IgD-negative memory B cell (primary cell): Measurements from ENCODE around the gene NNMT. TPM values are rescaled to one million over a fixed set of nuclear protein-coding genes. Genes with fewer than 3 reads are reported as not detected.

ENCODE experiments used
- H3K27ac Mint-ChIP-seq, 3 donors: one replicate each; pipeline ENCODE4 v1.8.0; 2020 to 2022; ENCODE audit warnings: mild to moderate bottlenecking in 3 of 3, mixed read lengths in 3 of 3, moderate library complexity in 1 of 3
- H3K27me3 Mint-ChIP-seq: one replicate; pipeline ENCODE4 v1.8.0; 2021; ENCODE audit warnings: mixed read lengths
- H3K36me3 Mint-ChIP-seq: one replicate; pipeline ENCODE4 v1.8.0; 2020; ENCODE audit warnings: mild to moderate bottlenecking, mixed read lengths
- H3K4me1 Mint-ChIP-seq, 3 donors: one replicate each; pipeline ENCODE4 v1.8.0; 2020 to 2022; ENCODE audit warnings: mixed read lengths in 3 of 3, mild to moderate bottlenecking in 1 of 3
- H3K4me3 Mint-ChIP-seq, 4 donors: one replicate each; pipeline ENCODE4 v1.8.0; 2020 to 2022; ENCODE audit warnings: mild to moderate bottlenecking in 4 of 4, mixed read lengths in 4 of 4, moderate library complexity in 3 of 4
- H3K9me3 Mint-ChIP-seq, 3 donors: one replicate each; pipeline ENCODE4 v1.8.0; 2020 to 2021; ENCODE audit warnings: mixed read lengths in 3 of 3, mild to moderate bottlenecking in 1 of 3
- polyA plus RNA-seq: library from polyadenylated mRNA; unstranded; fragments of 300-500 nt; fragmentation: Illumina TruSeq; gene quantifications from one replicate; pipeline ENCODE4 v1.2.3, GENCODE V29; 2021

NNMT gene
- polyA plus RNA-seq, 1 donor from 2014 or later: not detected

DNA sequence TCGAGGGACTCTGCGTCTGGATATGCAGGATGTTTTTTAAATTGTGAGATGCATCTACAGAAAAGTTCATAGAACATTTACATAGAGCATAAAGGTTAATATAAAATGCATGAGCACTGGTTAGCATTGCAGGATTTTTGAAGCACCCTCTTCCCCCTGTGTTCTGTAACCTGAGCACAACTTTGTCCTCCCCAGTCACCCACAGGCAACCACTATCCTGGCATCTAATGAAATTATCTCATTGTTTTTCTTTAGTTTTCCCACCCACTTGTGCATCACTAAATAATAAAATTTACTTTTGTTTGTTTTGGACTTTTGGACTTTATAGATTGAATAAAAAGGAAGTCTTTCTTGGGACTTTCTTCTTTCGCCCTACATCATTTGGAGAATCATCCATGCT lies 10.0 kb upstream of the NNMT start:
- Mint-ChIP-seq H3K4me1 (no peaks in the 10 kb centered on the region), H3K27me3 (peaks cover 1% of the 10 kb centered on the region), H3K4me3 (no peak overlapping the region), H3K27ac (no peak overlapping the region), H3K36me3 (peaks cover 1% of the 10 kb centered on the region), H3K9me3 (no peaks in the 10 kb centered on the region)

DNA sequence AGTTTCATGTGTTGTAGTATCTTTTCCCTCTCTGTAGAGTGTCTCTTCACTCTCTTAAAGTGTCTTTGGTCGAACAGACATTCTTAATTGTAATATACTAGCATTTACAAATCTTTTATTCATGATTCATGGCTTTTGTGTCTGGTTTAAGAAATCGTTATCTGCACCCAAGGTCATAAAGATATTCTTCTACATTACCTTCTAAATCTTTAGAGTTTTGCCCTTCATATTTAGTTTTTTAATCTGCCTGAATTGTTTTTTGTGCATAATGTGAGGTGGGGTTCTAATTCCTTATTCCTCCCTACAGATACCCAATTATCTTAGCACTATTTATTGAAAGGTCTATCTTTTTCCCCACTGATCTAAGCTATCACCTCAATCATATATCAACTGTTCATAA lies 9.0 kb upstream of the NNMT start:
- Mint-ChIP-seq H3K36me3 (peaks cover 1% of the 10 kb centered on the region), H3K9me3 (no peaks in the 10 kb centered on the region), H3K27me3 (no peaks in the 10 kb centered on the region), H3K4me1 (no peaks in the 10 kb centered on the region), H3K27ac (no peak overlapping the region), H3K4me3 (no peak overlapping the region)

DNA sequence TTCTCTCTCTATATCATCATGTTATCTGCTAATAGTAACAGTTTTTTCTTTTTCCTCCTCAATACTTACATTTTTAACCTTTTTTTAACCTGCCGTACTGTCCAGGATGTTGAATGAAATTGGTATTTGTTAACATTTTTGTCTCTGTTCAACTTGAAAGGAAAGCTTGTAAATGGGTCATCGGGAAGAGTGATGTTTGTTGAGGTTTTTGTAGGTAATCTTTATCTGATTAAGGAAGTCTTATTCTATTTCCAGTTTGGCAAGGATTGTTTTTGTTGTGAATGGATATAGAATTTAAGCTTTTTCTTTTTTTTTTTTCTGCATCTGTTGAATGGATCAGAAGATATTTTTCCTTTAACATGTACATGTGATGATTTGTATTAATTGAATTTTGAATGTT lies 8.1 kb upstream of the NNMT start:
- H3K27ac Mint-ChIP-seq: no peak overlapping the region

DNA sequence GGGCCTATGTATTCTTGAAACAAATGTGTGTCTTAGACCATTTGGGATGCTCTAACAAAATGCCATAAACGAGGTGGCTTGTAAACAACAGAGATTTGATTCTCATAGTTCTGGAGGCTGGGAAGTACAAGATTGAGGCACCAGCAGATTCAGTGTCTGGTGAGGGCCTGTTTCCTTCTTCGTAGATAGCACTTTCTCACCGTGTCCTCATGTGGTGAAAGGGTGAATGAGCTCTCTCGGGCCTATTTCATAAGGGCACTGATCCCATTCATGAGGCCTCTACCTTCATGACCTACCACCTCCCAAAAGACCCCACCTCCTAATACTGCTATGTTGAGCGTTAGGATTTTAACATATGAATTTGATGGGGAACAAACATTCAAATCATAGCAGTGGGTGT lies 6.4 kb upstream of the NNMT start:
- no peaks in the 10 kb centered on the region for H3K9me3 Mint-ChIP-seq
- H3K36me3 Mint-ChIP-seq: peaks cover 1% of the 10 kb centered on the region
- no peak overlapping the region for H3K4me3 Mint-ChIP-seq
- H3K27me3 Mint-ChIP-seq: peaks cover 1% of the 10 kb centered on the region
- H3K4me1 Mint-ChIP-seq: no peaks in the 10 kb centered on the region
- H3K27ac Mint-ChIP-seq: no peak overlapping the region

More for the DNA sequence above, 8.1 kb upstream of the NNMT start:
- Mint-ChIP-seq H3K4me1 (no peaks in the 10 kb centered on the region), H3K36me3 (peaks cover 1% of the 10 kb centered on the region), H3K9me3 (no peaks in the 10 kb centered on the region), H3K4me3 (no peak overlapping the region), H3K27me3 (peaks cover 1% of the 10 kb centered on the region)

DNA sequence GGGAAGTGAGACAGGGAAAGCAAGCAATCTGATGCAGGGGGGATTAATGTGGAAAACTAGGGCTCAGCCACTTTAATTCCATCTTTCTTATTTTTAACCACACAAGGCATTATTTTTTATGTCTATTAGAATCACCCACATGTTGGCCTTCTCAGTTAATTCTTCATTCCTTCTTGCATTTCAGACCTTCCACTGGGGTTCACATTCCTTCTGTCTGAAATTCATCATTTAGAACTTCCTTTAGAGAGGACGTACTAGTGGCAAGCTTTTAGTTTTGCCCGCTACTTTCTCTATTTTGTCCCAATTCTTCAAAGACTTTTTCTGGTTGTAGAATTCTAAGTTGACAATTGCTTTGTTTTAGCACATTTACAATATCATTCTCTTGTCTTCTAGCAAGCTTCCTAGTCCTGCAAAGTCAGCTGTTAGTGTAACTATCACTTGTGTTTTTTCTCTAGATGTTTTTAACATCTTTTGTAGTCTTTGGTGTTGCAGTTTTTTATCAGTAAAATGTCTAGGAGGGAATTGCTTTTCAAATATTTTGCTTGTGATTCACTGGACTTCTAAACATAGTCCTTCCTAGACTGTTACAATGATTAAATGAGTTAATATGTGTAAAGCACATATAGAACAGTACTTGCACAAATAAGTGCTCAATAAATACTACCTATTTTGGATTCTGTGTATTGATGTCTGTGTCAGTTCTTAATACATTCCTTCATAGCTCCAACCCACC lies 5.5 kb upstream of the NNMT start:
- Mint-ChIP-seq H3K4me3 (no peak overlapping the region), H3K27me3 (peaks cover 3% of the 10 kb centered on the region), H3K9me3 (no peaks in the 10 kb centered on the region), H3K36me3 (peaks cover 1% of the 10 kb centered on the region), H3K4me1 (no peaks in the 10 kb centered on the region), H3K27ac (no peak overlapping the region)

DNA sequence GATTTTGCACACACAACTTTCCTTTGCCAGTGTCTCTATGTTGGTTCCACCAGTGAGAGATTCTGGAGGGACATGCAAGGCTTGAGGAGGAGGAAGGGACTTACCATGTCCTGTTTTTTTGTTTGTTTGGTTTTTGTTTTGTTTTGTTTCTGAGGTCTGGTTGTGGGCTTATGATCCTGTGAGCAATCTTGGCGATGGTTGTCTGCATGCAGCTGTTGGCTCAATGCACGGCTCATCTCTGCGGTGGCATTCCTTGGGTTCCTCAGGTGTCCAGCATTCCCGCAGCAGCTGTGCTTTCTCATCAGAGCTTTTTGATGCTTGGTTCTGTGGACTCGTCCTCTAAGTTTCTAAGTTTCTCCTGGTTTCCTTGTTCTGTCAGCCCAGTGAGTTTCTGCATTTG lies 4.8 kb upstream of the NNMT start:
- no peak overlapping the region for H3K4me3 Mint-ChIP-seq
- no peaks in the 10 kb centered on the region for H3K9me3 Mint-ChIP-seq
- H3K27ac Mint-ChIP-seq: no peak overlapping the region
- H3K4me1 Mint-ChIP-seq: no peaks in the 10 kb centered on the region
- H3K27me3 Mint-ChIP-seq: peaks cover 10% of the 10 kb centered on the region
- peaks cover 3% of the 10 kb centered on the region for H3K36me3 Mint-ChIP-seq

DNA sequence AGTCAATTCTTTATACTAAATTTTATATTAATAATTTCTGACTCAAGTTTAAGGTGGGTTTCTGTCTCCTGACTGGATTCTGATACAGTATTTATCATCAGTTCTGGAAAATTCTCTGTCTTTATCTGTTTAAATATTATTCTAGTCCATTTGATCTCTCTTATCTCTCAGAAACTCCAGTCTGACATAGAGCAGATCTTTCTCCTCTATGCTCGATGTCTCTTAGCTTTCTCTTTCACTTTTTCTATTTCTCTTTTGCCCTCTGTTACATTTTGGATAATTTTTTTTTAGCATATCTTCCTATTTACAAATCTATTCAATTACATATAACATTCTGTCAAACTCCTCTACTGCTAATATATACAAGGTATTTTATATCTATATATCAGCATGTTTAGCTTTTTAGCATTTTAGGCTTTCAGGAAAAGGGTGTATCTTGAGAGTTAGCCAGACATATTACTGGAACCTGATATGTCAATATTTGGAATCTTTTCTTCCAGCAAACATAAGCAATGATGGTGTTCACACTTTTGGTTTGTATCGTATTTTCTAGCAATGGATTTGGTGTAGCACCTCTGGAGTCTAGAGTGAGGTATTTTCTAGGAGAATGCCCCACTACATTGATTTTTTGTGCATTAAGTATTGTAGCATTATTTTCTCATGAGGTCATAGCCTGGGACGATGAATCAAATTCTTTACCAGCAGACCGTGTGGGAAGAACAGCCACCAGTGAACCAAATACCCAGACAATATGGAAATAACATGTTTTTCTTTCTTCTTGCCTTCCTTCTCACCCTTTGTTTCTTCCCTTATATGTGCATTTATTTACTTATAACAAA lies 4.1 kb upstream of the NNMT start:
- peaks cover 3% of the 10 kb centered on the region for H3K36me3 Mint-ChIP-seq
- H3K9me3 Mint-ChIP-seq: no peaks in the 10 kb centered on the region
- H3K27me3 Mint-ChIP-seq: peaks cover 10% of the 10 kb centered on the region
- no peak overlapping the region for H3K27ac Mint-ChIP-seq
- no peak overlapping the region for H3K4me3 Mint-ChIP-seq
- no peaks in the 10 kb centered on the region for H3K4me1 Mint-ChIP-seq

DNA sequence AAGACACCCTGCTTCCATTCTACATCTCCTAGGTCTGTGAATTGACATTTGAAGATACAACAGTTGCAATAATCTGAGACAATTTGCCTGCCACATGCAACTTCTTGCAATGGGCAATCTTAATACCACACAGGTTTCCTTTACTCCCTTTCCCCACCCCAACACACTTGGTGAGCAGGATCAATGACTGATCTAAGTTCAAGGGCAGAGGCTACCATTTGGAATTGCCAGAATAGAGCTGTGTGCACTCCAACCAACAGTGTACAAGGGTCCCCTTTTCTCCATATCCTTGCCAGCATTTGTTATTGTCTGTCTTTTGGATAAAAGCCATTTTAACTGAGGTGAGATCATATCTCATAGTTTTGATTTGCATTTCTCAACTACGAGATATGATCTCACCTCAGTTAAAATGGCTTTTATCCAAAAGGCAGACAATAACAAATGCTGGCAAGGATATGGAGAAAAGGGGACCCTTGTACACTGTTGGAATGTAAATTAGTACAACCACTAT lies 2.9 kb upstream of the NNMT start:
- no peak overlapping the region for H3K4me3 Mint-ChIP-seq
- H3K36me3 Mint-ChIP-seq: peaks cover 3% of the 10 kb centered on the region
- H3K9me3 Mint-ChIP-seq: no peaks in the 10 kb centered on the region
- no peaks in the 10 kb centered on the region for H3K4me1 Mint-ChIP-seq
- H3K27me3 Mint-ChIP-seq: peaks cover 13% of the 10 kb centered on the region
- no peak overlapping the region for H3K27ac Mint-ChIP-seq

DNA sequence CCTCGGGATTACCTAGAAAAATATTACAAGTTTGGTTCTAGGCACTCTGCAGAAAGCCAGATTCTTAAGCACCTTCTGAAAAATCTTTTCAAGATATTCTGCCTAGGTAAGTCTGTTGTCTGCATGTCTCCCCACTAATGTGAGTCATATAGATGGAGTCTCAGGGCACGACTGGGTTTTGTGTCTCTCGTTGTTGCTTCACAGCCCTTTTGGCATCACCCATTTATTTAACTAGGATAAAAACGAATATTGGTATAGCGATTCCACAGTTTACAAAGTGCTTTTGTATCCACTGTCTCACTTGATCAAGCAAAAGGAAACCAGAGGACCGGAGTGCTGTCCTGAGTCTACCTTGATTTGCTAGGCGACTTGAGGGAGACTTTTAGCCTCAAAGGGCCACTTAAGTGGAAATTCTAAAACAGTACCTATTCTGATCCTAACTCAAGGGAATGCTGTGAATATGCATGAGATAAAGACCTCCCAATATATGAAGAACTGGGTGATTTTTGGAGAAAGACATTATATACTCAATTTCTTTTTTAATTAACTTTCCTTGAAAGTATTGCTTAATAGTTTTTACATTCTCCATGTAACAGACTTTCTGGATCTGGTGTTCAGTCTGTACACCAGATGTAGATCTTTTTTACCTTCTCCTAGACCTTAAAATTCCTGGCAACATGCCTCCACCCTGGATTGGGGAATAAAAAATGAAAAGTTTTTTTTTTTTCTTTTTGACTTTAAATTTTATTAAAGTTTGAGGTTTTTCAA lies 590 bp downstream of the NNMT start:
- H3K4me3 Mint-ChIP-seq: no peak overlapping the region
- peaks cover 2% of the 10 kb centered on the region for H3K36me3 Mint-ChIP-seq
- H3K27me3 Mint-ChIP-seq: peaks cover 14% of the 10 kb centered on the region
- H3K9me3 Mint-ChIP-seq: peaks cover 1 to 20% (median 7%) of the 10 kb centered on the region in 3 donors
- no peaks in the 10 kb centered on the region for H3K4me1 Mint-ChIP-seq
- H3K27ac Mint-ChIP-seq: no peak overlapping the region

DNA sequence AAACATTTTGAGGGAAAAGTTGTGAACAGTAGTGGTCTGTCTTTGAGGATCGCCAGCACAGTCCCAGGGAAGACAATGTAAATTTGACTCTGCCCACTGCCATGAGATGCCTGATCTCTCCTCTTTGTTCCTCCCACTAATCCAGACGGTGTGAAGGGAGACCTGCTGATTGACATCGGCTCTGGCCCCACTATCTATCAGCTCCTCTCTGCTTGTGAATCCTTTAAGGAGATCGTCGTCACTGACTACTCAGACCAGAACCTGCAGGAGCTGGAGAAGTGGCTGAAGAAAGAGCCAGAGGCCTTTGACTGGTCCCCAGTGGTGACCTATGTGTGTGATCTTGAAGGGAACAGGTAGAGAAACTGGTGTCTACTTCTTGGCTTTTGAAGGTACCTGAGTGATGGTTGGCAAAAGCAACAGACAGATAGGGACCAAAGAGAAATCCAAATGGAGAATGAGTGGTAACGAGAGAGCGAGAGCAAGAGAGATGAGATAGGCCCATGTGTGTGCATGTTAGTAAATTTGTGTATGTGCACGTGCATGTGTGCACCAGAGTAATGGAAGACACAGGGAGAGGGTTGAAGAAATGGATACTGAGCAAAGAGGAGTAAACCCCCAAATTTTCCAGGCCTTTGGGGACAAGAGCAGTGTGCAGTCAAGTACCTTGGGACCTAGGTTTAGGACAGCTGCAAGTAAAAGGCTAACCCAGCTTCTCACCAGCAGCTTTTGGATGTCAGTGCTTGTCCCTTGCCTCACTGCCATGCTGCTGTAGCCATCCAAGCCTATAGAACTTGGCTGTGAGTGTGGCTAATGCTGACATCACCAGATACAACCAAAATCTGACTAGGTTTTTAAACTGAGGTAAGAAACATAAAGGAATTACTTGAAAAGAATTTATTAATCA lies 1.9 kb downstream of the NNMT start:
- Mint-ChIP-seq H3K4me1 (no peaks in the 10 kb centered on the region), H3K27ac (no peak overlapping the region), H3K36me3 (peaks cover 2% of the 10 kb centered on the region), H3K9me3 (peaks cover 1 to 20% (median 7%) of the 10 kb centered on the region in 3 donors), H3K27me3 (peaks cover 13% of the 10 kb centered on the region), H3K4me3 (no peak overlapping the region)

DNA sequence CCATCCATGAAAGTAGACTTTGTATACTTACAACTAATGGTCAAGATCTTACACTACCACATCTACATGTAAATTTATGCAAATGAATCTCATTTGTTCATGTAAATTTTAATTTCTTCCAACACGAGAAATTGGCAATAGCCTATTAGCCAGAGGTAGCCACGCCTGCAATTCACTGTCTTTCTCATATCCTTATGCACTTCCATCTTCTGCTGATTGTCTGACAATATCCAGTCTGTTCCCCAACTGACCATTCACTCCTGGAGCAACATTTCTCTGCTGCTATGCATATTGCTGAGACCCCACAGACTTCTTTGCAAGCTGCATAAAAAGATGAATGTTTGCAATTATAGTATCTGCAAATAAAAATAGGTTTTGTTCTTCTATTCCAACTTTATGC lies 2.5 kb downstream of the NNMT start:
- Mint-ChIP-seq H3K9me3 (peaks cover 1 to 20% (median 7%) of the 10 kb centered on the region in 3 donors), H3K27ac (no peak overlapping the region), H3K4me1 (no peaks in the 10 kb centered on the region), H3K36me3 (peaks cover 2% of the 10 kb centered on the region), H3K4me3 (no peak overlapping the region), H3K27me3 (peaks cover 13% of the 10 kb centered on the region)

DNA sequence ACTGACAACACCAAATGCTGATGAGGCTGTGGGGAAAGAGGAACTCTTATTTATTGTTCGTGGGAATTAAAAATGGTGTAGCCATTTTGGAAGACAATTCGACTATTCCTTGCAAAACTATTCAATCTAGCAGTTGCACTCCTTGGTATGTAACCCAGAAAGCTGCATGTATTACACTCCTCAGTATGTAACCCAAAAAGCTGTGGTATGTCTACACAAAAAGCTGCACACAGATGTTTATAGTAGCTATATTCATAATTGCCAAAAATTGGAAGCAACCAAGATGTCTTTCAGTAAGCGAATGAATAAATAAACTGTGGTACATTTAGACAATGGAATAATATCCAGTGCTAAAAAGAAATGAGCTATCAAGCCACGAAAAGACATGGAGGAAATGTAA lies 4.9 kb downstream of the NNMT start:
- Mint-ChIP-seq H3K27me3 (peaks cover 11% of the 10 kb centered on the region), H3K36me3 (no peaks in the 10 kb centered on the region), H3K9me3 (peaks cover 1 to 20% (median 7%) of the 10 kb centered on the region in 3 donors), H3K4me1 (no peaks in the 10 kb centered on the region), H3K27ac (no peak overlapping the region), H3K4me3 (no peak overlapping the region)

DNA sequence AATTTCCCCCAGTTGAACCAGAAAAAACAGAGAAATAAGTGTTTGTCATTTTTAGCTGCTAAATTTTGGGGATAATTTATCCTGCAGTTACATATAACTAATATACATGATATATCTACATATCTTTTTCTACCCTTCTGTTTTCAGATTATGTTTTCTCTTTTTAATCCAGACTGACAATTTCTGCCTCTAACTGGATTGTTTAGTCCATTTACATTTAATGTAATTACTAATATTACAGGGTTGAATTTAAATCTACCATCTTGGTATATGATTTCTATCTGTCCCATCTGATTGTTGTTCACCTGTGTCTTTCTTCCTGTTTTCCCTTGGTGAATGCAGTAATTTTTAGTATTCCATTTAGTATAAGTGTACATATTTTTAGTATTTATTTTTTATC lies 5.7 kb downstream of the NNMT start:
- H3K27ac Mint-ChIP-seq: no peak overlapping the region
- H3K4me1 Mint-ChIP-seq: no peaks in the 10 kb centered on the region
- no peak overlapping the region for H3K4me3 Mint-ChIP-seq
- peaks cover 3 to 20% (median 7%) of the 10 kb centered on the region in 3 donors for H3K9me3 Mint-ChIP-seq
- H3K27me3 Mint-ChIP-seq: peaks cover 10% of the 10 kb centered on the region
- H3K36me3 Mint-ChIP-seq: no peaks in the 10 kb centered on the region

DNA sequence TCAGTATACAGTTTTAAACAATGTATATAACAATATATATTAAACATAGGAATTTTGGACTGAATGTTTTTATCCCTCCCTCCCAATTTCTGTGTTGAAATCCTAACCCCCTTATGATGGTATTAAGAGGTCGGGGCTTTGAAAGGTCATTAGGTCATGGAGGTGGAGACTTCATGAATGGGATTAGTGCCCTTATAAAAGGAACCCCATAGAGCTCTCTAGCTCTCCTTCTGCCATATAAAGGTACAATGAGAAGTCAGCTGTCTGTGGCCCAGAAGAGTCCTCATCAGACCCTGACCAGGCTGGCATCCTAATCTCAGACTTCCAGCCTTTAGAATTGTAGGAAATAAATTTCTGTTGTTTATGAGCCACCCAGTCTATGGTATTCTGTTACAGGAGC lies 6.5 kb downstream of the NNMT start:
- Mint-ChIP-seq H3K36me3 (no peaks in the 10 kb centered on the region), H3K27ac (no peak overlapping the region), H3K4me3 (no peak overlapping the region), H3K27me3 (peaks cover 12% of the 10 kb centered on the region), H3K9me3 (peaks cover 3 to 20% (median 9%) of the 10 kb centered on the region in 3 donors), H3K4me1 (no peaks in the 10 kb centered on the region)
